SK-N-SH (cell line): ENCODE data around the gene HOXB8. TPM values are rescaled to one million over a fixed set of nuclear protein-coding genes. Genes with fewer than 3 reads are reported as not detected.

Experiments
- CTCF ChIA-PET: fragments of 300-600, 350-600 bp; formaldehyde crosslinking; extraction: SDS; loops from one replicate; lab custom pipeline; 2021; lab: Yijun Ruan, JAX
- POLR2A ChIA-PET: fragments of 350-600 bp; sonication (Branson Sonifier 250); formaldehyde crosslinking; extraction: SDS; loops from one replicate; lab custom pipeline; 2020; ENCODE audit warnings: antibody characterized with exemption, inconsistent platforms; lab: Yijun Ruan, JAX
- DNase-seq: peaks from one replicate; pipeline ENCODE4 v3.0.0; 2012
- H2AFZ ChIP-seq: fragments of 200-600 bp; sonication (generic); 2 replicates; pipeline ENCODE4 v1.8.1; 2016; ENCODE audit warnings: antibody characterized with exemption, mild to moderate bottlenecking, low read depth
- H3F3A ChIP-seq: fragments of 200-600 bp; sonication (generic); replicated peaks from 2 replicates; pipeline ENCODE3; 2016; ENCODE audit warnings: antibody characterized with exemption, mild to moderate bottlenecking; ENCODE audit not compliant: insufficient read depth
- H3K27ac ChIP-seq, 2 experiments: fragments of 200-500 bp in 1 of 2; fragments of 200-600 bp in 1 of 2; sonication (Bioruptor generic) in 1 of 2; sonication (generic), shearing (Covaris generic) in 1 of 2; 2 replicates each; pipeline versions ENCODE4 v1.5.1 to v1.6.1; 2014 to 2016; ENCODE audit warnings: low read depth in 2 of 2, inconsistent platforms in 1 of 2, low read length in 1 of 2, mild to moderate bottlenecking in 1 of 2, mixed read lengths in 1 of 2
- H3K27me3 ChIP-seq: fragments of 200-600 bp; sonication (generic), shearing (Covaris generic); 2 replicates; pipeline ENCODE4 v1.6.1; 2016; ENCODE audit warnings: mixed run types; ENCODE audit not compliant: insufficient read depth
- H3K36me3 ChIP-seq, 2 experiments: fragments of 200-500 bp in 1 of 2; fragments of 200-600 bp in 1 of 2; sonication (Bioruptor generic) in 1 of 2; sonication (generic) in 1 of 2; replicated peaks in 1 of 2; 2 replicates each; pipeline versions ENCODE3 to v1.5.1; 2014 to 2016; ENCODE audit warnings: low read length in 1 of 2, mild to moderate bottlenecking in 1 of 2; ENCODE audit not compliant: insufficient read depth in 2 of 2, control insufficient read depth in 1 of 2
- H3K4me1 ChIP-seq, 2 experiments: fragments of 200-500 bp in 1 of 2; fragments of 200-600 bp in 1 of 2; sonication (Bioruptor generic) in 1 of 2; sonication (generic), shearing (Covaris generic) in 1 of 2; 2 replicates each; pipeline versions ENCODE4 v1.5.1 to v1.6.1; 2014 to 2016; ENCODE audit warnings: low read depth in 1 of 2, low read length in 1 of 2, mixed run types in 1 of 2; ENCODE audit not compliant: insufficient read depth in 2 of 2, control insufficient read depth in 1 of 2
- H3K4me2 ChIP-seq: fragments of 200-600 bp; sonication (generic), shearing (Covaris generic); 2 replicates; pipeline ENCODE4 v1.6.1; 2017; ENCODE audit warnings: mixed run types
- H3K4me3 ChIP-seq, 2 experiments: fragments of 200-500 bp in 1 of 2; fragments of 200-600 bp in 1 of 2; sonication (Bioruptor generic) in 1 of 2; sonication (generic), shearing (Covaris generic) in 1 of 2; 2 replicates each; pipeline versions ENCODE4 v1.5.1 to v1.8.1; 2014 to 2016; ENCODE audit warnings: low read depth in 2 of 2, inconsistent platforms in 1 of 2, low read length in 1 of 2, mild to moderate bottlenecking in 1 of 2, mixed read lengths in 1 of 2, moderate library complexity in 1 of 2
- H3K79me2 ChIP-seq: fragments of 200-600 bp; sonication (generic); 2 replicates; pipeline ENCODE4 v1.8.1; 2017; ENCODE audit warnings: mild to moderate bottlenecking; ENCODE audit not compliant: insufficient read depth
- H3K9ac ChIP-seq: fragments of 200-600 bp; sonication (generic); 2 replicates; pipeline ENCODE4 v1.6.1; 2017; ENCODE audit warnings: mixed run types
- H3K9me2 ChIP-seq: fragments of 200-600 bp; sonication (generic); 2 replicates; pipeline ENCODE4 v1.6.1; 2017; ENCODE audit warnings: mixed run types
- H3K9me3 ChIP-seq: fragments of 200-600 bp; sonication (generic); 2 replicates; pipeline ENCODE4 v1.6.1; 2017; ENCODE audit warnings: mixed run types, mild to moderate bottlenecking, moderate library complexity
- H4K20me1 ChIP-seq: fragments of 200-600 bp; sonication (generic); 2 replicates; pipeline ENCODE4 v1.6.1; 2017; ENCODE audit warnings: mild to moderate bottlenecking, mixed run types; ENCODE audit not compliant: insufficient read depth
- EP300 ChIP-seq, 2 experiments: IDR thresholded peaks; 2 replicates each; pipeline versions ENCODE4 v1.4.0 to v1.6.1; 2012; ENCODE audit warnings: borderline replicate concordance in 1 of 2, low read depth in 1 of 2, low read length in 1 of 2
- EZH2phosphoT487 ChIP-seq: fragments of 200-600 bp; sonication (generic); IDR thresholded peaks from 2 replicates; pipeline ENCODE4 v1.6.1; 2017; ENCODE audit warnings: low read depth, mixed run types, mild to moderate bottlenecking, antibody characterized with exemption, moderate library complexity, borderline replicate concordance
- FOSL2 ChIP-seq: IDR thresholded peaks from 2 replicates; pipeline ENCODE4 v1.4.0; 2012; ENCODE audit warnings: low read depth, mild to moderate bottlenecking, moderate library complexity, borderline replicate concordance
- GATA2 ChIP-seq: sonication (generic); formaldehyde crosslinking; IDR thresholded peaks from 2 replicates; pipeline ENCODE4 v1.5.0; 2020; ENCODE audit warnings: mild to moderate bottlenecking, missing genetic modification reagents
- JUND ChIP-seq: IDR thresholded peaks from 2 replicates; pipeline ENCODE4 v1.4.0; 2012
- MEF2A ChIP-seq: IDR thresholded peaks from 2 replicates; pipeline ENCODE4 v1.4.0; 2012; ENCODE audit warnings: low read depth, borderline replicate concordance
- MXI1 ChIP-seq: IDR thresholded peaks from 2 replicates; pipeline ENCODE4 v1.6.1; 2012; ENCODE audit warnings: mild to moderate bottlenecking, low read depth, low read length, improper control_type of control experiment
- NFIC ChIP-seq: IDR thresholded peaks from 2 replicates; pipeline ENCODE4 v1.4.0; 2012; ENCODE audit warnings: borderline replicate concordance
- NRF1 ChIP-seq: IDR thresholded peaks from 2 replicates; pipeline ENCODE4 v1.6.1; 2012; ENCODE audit warnings: low read depth, mild to moderate bottlenecking, low read length
- POLR2AphosphoS5 ChIP-seq: IDR thresholded peaks from 2 replicates; pipeline ENCODE4 v1.6.1; 2012; ENCODE audit warnings: low read depth, low read length
- SIN3A ChIP-seq: IDR thresholded peaks from 2 replicates; pipeline ENCODE4 v1.6.1; 2012; ENCODE audit warnings: low read depth, mild to moderate bottlenecking, low read length, moderate library complexity, borderline replicate concordance
- TCF12 ChIP-seq: IDR thresholded peaks from 2 replicates; pipeline ENCODE4 v1.4.0; 2012
- TEAD4 ChIP-seq: IDR thresholded peaks from 2 replicates; pipeline ENCODE4 v1.4.0; 2012; ENCODE audit warnings: mild to moderate bottlenecking, borderline replicate concordance; ENCODE audit not compliant: insufficient read depth
- USF1 ChIP-seq: IDR thresholded peaks from 2 replicates; pipeline ENCODE4 v1.4.0; 2012; ENCODE audit warnings: low read depth, borderline replicate concordance
- ZBTB33 ChIP-seq: IDR thresholded peaks from 2 replicates; pipeline ENCODE4 v1.4.0; 2012; ENCODE audit warnings: low read depth, borderline replicate concordance
- WGBS: methylation state at CpG from one replicate; pipeline ENCODE4 v1.1.6; 2017; ENCODE audit warnings: low lambda C conversion rate; 5-methylcytosine and 5-hydroxymethylcytosine counted together
- polyA plus RNA-seq, 3 experiments: library from polyadenylated mRNA; depleted of rRNA; stranded (reverse); fragments of >200 nt; gene quantifications; 2 replicates each; pipeline ENCODE4 v1.2.3, GENCODE V29; 2012
- TF ChIP-seq, protein P1 (sequence below): IDR thresholded peaks from 2 replicates; pipeline ENCODE4 v1.6.1; 2012; ENCODE audit warnings: mild to moderate bottlenecking, low read depth, low read length, moderate library complexity
- TF ChIP-seq, protein P2 (sequence below): fragments of 200-600 bp; sonication (generic); IDR thresholded peaks from 2 replicates; pipeline ENCODE4 v1.6.1; 2017; ENCODE audit warnings: antibody characterized with exemption, mild to moderate bottlenecking, moderate library complexity
- TF ChIP-seq, protein P3 (sequence below): IDR thresholded peaks from 2 replicates; pipeline ENCODE4 v1.4.0; 2012; ENCODE audit warnings: low read depth
- TF ChIP-seq, protein P4 (sequence below): IDR thresholded peaks from 2 replicates; pipeline ENCODE4; 2012

HOXB8 gene
- polyA plus RNA-seq, 1 of the 3 experiments (the other 2 are of a cell fraction), result not detected

GRCh38 chr17:48569240-48569582 is 45.9 kb downstream of the HOXB8 start:
- Histone ChIP-seq H3F3A (no peaks in the 10 kb centered on the region), H3K79me2 (no peaks in the 10 kb centered on the region), H2AFZ (no peak overlapping the region), H3K27ac (no peak overlapping the region), H3K27me3 (peaks cover 98% of the 10 kb centered on the region), H3K4me1 (no peaks in the 10 kb centered on the region)
- TF ChIP-seq, protein P1, sequence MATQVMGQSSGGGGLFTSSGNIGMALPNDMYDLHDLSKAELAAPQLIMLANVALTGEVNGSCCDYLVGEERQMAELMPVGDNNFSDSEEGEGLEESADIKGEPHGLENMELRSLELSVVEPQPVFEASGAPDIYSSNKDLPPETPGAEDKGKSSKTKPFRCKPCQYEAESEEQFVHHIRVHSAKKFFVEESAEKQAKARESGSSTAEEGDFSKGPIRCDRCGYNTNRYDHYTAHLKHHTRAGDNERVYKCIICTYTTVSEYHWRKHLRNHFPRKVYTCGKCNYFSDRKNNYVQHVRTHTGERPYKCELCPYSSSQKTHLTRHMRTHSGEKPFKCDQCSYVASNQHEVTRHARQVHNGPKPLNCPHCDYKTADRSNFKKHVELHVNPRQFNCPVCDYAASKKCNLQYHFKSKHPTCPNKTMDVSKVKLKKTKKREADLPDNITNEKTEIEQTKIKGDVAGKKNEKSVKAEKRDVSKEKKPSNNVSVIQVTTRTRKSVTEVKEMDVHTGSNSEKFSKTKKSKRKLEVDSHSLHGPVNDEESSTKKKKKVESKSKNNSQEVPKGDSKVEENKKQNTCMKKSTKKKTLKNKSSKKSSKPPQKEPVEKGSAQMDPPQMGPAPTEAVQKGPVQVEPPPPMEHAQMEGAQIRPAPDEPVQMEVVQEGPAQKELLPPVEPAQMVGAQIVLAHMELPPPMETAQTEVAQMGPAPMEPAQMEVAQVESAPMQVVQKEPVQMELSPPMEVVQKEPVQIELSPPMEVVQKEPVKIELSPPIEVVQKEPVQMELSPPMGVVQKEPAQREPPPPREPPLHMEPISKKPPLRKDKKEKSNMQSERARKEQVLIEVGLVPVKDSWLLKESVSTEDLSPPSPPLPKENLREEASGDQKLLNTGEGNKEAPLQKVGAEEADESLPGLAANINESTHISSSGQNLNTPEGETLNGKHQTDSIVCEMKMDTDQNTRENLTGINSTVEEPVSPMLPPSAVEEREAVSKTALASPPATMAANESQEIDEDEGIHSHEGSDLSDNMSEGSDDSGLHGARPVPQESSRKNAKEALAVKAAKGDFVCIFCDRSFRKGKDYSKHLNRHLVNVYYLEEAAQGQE, result no peak
- TF ChIP-seq, protein P2, sequence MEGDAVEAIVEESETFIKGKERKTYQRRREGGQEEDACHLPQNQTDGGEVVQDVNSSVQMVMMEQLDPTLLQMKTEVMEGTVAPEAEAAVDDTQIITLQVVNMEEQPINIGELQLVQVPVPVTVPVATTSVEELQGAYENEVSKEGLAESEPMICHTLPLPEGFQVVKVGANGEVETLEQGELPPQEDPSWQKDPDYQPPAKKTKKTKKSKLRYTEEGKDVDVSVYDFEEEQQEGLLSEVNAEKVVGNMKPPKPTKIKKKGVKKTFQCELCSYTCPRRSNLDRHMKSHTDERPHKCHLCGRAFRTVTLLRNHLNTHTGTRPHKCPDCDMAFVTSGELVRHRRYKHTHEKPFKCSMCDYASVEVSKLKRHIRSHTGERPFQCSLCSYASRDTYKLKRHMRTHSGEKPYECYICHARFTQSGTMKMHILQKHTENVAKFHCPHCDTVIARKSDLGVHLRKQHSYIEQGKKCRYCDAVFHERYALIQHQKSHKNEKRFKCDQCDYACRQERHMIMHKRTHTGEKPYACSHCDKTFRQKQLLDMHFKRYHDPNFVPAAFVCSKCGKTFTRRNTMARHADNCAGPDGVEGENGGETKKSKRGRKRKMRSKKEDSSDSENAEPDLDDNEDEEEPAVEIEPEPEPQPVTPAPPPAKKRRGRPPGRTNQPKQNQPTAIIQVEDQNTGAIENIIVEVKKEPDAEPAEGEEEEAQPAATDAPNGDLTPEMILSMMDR, result no peak
- TF ChIP-seq EZH2phosphoT487, result no peak
- no peak for TF ChIP-seq TEAD4
- TF ChIP-seq MXI1, result no peak
- TF ChIP-seq NRF1, result no peak
- TF ChIP-seq FOSL2, result no peak
- TF ChIP-seq, protein P3, sequence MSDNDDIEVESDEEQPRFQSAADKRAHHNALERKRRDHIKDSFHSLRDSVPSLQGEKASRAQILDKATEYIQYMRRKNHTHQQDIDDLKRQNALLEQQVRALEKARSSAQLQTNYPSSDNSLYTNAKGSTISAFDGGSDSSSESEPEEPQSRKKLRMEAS, result no peak
- no peak for TF ChIP-seq GATA2 (CRISPR knock-in tag)
- TF ChIP-seq SIN3A, result no peak
- TF ChIP-seq ZBTB33, result no peak
- no peak for TF ChIP-seq TCF12
- TF ChIP-seq USF1, result no peak
- no peak for TF ChIP-seq JUND
- TF ChIP-seq, protein P4, sequence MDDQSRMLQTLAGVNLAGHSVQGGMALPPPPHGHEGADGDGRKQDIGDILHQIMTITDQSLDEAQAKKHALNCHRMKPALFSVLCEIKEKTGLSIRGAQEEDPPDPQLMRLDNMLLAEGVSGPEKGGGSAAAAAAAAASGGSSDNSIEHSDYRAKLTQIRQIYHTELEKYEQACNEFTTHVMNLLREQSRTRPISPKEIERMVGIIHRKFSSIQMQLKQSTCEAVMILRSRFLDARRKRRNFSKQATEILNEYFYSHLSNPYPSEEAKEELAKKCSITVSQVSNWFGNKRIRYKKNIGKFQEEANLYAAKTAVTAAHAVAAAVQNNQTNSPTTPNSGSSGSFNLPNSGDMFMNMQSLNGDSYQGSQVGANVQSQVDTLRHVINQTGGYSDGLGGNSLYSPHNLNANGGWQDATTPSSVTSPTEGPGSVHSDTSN, result no peak
- TF ChIP-seq POLR2AphosphoS5, result no peak
- no peak for TF ChIP-seq NFIC
- TF ChIP-seq MEF2A, result no peak
- TF ChIP-seq EP300 (IDR thresholded peaks at IDR 0.05; ENCODE audit: borderline replicate concordance in 1 of 2, low read depth in 1 of 2, low read length in 1 of 2), result no peak
- TF ChIP-seq, all 33 proteins: peak for 0
- no peak for DNase-seq
- Histone ChIP-seq H3K4me3 (no peak overlapping the region), H3K9me3 (no peaks in the 10 kb centered on the region), H3K4me2 (no peak overlapping the region), H3K9ac (no peak overlapping the region), H4K20me1 (0 out of 2 replicates have a peak, but pooled peaks cover 6% of the 10 kb centered on the region), H3K9me2 (no peaks in the 10 kb centered on the region), H3K36me3 (no peaks in the 10 kb centered on the region)
- CTCF ChIA-PET, result interaction anchor here (0.8 to 1.5 kb wide), 4 partner anchors 12 to 219 kb away, joined by 3 to 4 read pairs (median 3); no protein-coding TSS in a partner anchor
- 10% methylated on average over 3 of the region's 3 CpGs for WGBS
- POLR2A ChIA-PET, result no interaction called here
